ENCODE results near the gene B4GALT3.
A peak's percentile ranks its signal among the peaks of the same experiment; 100 is the strongest.

B4GALT3 gene

GRCh38 chr1:161185282-161185682 lies 8.0 kb upstream of the B4GALT3 start:
- no peak overlapping the region for H4K91ac ChIP-seq (ENCODE audit: low read depth, low read length)
- no peak overlapping the region for H3K9ac ChIP-seq (ENCODE audit: low read length)
- no peak overlapping the region for H3K27ac ChIP-seq (ENCODE audit: low read depth, low read length)
- no peak overlapping the region for H3K18ac ChIP-seq (ENCODE audit: low read length)
- H2BK5ac ChIP-seq (ENCODE audit: low read depth, low read length, poor library complexity) = no peak overlapping the region
- H2AFZ ChIP-seq (ENCODE audit: insufficient read depth, low read length, poor library complexity) = no peak overlapping the region
- H2AK5ac ChIP-seq (ENCODE audit: low read length) = no peak overlapping the region
- H3K4me3 ChIP-seq (ENCODE audit: low read depth, low read length) = no peak overlapping the region
- no peaks in the 10 kb centered on the region for H3K4me1 ChIP-seq (ENCODE audit: control insufficient read depth in 1 of 2, insufficient read depth in 2 of 2, low read length in 2 of 2)
- no peak overlapping the region for H3K14ac ChIP-seq (ENCODE audit: low read length)
- no peak overlapping the region for H3K23ac ChIP-seq (ENCODE audit: low read length)
- no CpG with 5 or more reads among the region's 3 CpGs for WGBS (ENCODE audit: extremely low coverage, insufficient coverage, insufficient read length)
- H3K27me3 ChIP-seq (ENCODE audit: insufficient read depth, low read length) = no peaks in the 10 kb centered on the region
- DNase-seq = peak in 1 of 2 donors; percentile 37
- no peak overlapping the region for H3K4me2 ChIP-seq (ENCODE audit: low read length)
- H3K79me2 ChIP-seq (ENCODE audit: control insufficient read depth, insufficient read depth, low read length, poor library complexity) = no peaks in the 10 kb centered on the region
- H2BK12ac ChIP-seq (ENCODE audit: low read length) = no peak overlapping the region
- H3K36me3 ChIP-seq (ENCODE audit: control insufficient read depth in 1 of 2, insufficient read depth in 2 of 2, low read length in 2 of 2) = no peaks in the 10 kb centered on the region
- no peak overlapping the region for H3K4ac ChIP-seq (ENCODE audit: low read depth, low read length)
- H4K8ac ChIP-seq (ENCODE audit: low read depth, low read length) = no peak overlapping the region
- H2BK120ac ChIP-seq (ENCODE audit: insufficient read depth, low read length, poor library complexity) = no peak overlapping the region
- H3K9me3 ChIP-seq (ENCODE audit: insufficient read depth, low read depth, low read length) = no peaks in the 10 kb centered on the region
- H3K79me1 ChIP-seq (ENCODE audit: low read length) = no peaks in the 10 kb centered on the region
- H4K12ac ChIP-seq (ENCODE audit: low read depth, low read length) = no peak overlapping the region

GRCh38 chr1:161182214-161182613 lies 4.9 kb upstream of the B4GALT3 start:
- Histone ChIP-seq H3K18ac (ENCODE audit: low read length) (no peak overlapping the region), H3K4me1 (ENCODE audit: control insufficient read depth in 1 of 2, insufficient read depth in 2 of 2, low read length in 2 of 2) (peaks cover 0 to 4% of the 10 kb centered on the region in 2 experiments), H3K9me3 (ENCODE audit: insufficient read depth, low read depth, low read length) (no peaks in the 10 kb centered on the region), H3K27ac (ENCODE audit: low read depth, low read length) (no peak overlapping the region), H4K91ac (ENCODE audit: low read depth, low read length) (no peak overlapping the region), H2BK120ac (ENCODE audit: insufficient read depth, low read length, poor library complexity) (no peak overlapping the region), H3K79me1 (ENCODE audit: low read length) (peaks cover 5% of the 10 kb centered on the region), H3K4me2 (ENCODE audit: low read length) (no peak overlapping the region), H3K27me3 (ENCODE audit: insufficient read depth, low read length) (no peaks in the 10 kb centered on the region), H3K79me2 (ENCODE audit: control insufficient read depth, insufficient read depth, low read length, poor library complexity) (peaks cover 3% of the 10 kb centered on the region), H2AFZ (ENCODE audit: insufficient read depth, low read length, poor library complexity) (no peak overlapping the region), H4K12ac (ENCODE audit: low read depth, low read length) (no peak overlapping the region), H3K9ac (ENCODE audit: low read length) (no peak overlapping the region), H2BK5ac (ENCODE audit: low read depth, low read length, poor library complexity) (no peak overlapping the region), H3K36me3 (ENCODE audit: control insufficient read depth in 1 of 2, insufficient read depth in 2 of 2, low read length in 2 of 2) (no peaks in the 10 kb centered on the region), H2AK5ac (ENCODE audit: low read length) (no peak overlapping the region), H3K14ac (ENCODE audit: low read length) (no peak overlapping the region), H3K23ac (ENCODE audit: low read length) (no peak overlapping the region), H3K4me3 (ENCODE audit: low read depth, low read length) (no peak overlapping the region), H3K4ac (ENCODE audit: low read depth, low read length) (no peak overlapping the region), H4K8ac (ENCODE audit: low read depth, low read length) (no peak overlapping the region), H2BK12ac (ENCODE audit: low read length) (no peak overlapping the region)
- DNase-seq = peak in 1 of 2 donors; percentile 53
- WGBS (ENCODE audit: extremely low coverage, insufficient coverage, insufficient read length) = no CpG with 5 or more reads among the region's 1 CpG

GRCh38 chr1:161180639-161181038 lies 3.3 kb upstream of the B4GALT3 start:
- Histone ChIP-seq H2BK12ac (ENCODE audit: low read length) (no peak overlapping the region), H3K79me1 (ENCODE audit: low read length) (peaks cover 8% of the 10 kb centered on the region), H3K23ac (ENCODE audit: low read length) (no peak overlapping the region), H2BK120ac (ENCODE audit: insufficient read depth, low read length, poor library complexity) (no peak overlapping the region), H3K79me2 (ENCODE audit: control insufficient read depth, insufficient read depth, low read length, poor library complexity) (peaks cover 8% of the 10 kb centered on the region), H3K4me2 (ENCODE audit: low read length) (no peak overlapping the region), H3K18ac (ENCODE audit: low read length) (no peak overlapping the region), H2BK5ac (ENCODE audit: low read depth, low read length, poor library complexity) (no peak overlapping the region), H4K91ac (ENCODE audit: low read depth, low read length) (no peak overlapping the region), H2AFZ (ENCODE audit: insufficient read depth, low read length, poor library complexity) (no peak overlapping the region), H4K8ac (ENCODE audit: low read depth, low read length) (no peak overlapping the region), H2AK5ac (ENCODE audit: low read length) (no peak overlapping the region), H3K4ac (ENCODE audit: low read depth, low read length) (no peak overlapping the region), H3K27me3 (ENCODE audit: insufficient read depth, low read length) (no peaks in the 10 kb centered on the region), H3K36me3 (ENCODE audit: control insufficient read depth in 1 of 2, insufficient read depth in 2 of 2, low read length in 2 of 2) (peaks cover under 1 to 1% of the 10 kb centered on the region in 2 experiments), H3K9me3 (ENCODE audit: insufficient read depth, low read depth, low read length) (no peaks in the 10 kb centered on the region), H3K4me1 (ENCODE audit: control insufficient read depth in 1 of 2, insufficient read depth in 2 of 2, low read length in 2 of 2) (peaks cover 6 to 8% of the 10 kb centered on the region in 2 experiments), H3K4me3 (ENCODE audit: low read depth, low read length) (no peak overlapping the region), H3K27ac (ENCODE audit: low read depth, low read length) (no peak overlapping the region), H4K12ac (ENCODE audit: low read depth, low read length) (no peak overlapping the region), H3K14ac (ENCODE audit: low read length) (no peak overlapping the region), H3K9ac (ENCODE audit: low read length) (no peak overlapping the region)
- WGBS (ENCODE audit: extremely low coverage, insufficient coverage, insufficient read length) = no CpG with 5 or more reads among the region's 1 CpG
- no peak for DNase-seq

- Histone ChIP-seq H2BK5ac (ENCODE audit: low read depth, low read length, poor library complexity) (no peak overlapping the region), H4K8ac (ENCODE audit: low read depth, low read length) (no peak overlapping the region), H3K14ac (ENCODE audit: low read length) (no peak overlapping the region), H3K27me3 (ENCODE audit: insufficient read depth, low read length) (no peaks in the 10 kb centered on the region), H2AK5ac (ENCODE audit: low read length) (no peak overlapping the region), H3K36me3 (ENCODE audit: control insufficient read depth in 1 of 2, insufficient read depth in 2 of 2, low read length in 2 of 2) (peaks cover 7 to 9% of the 10 kb centered on the region in 2 experiments), H3K4ac (ENCODE audit: low read depth, low read length) (no peak overlapping the region), H3K79me2 (ENCODE audit: control insufficient read depth, insufficient read depth, low read length, poor library complexity) (peaks cover 8% of the 10 kb centered on the region), H2AFZ (ENCODE audit: insufficient read depth, low read length, poor library complexity) (no peak overlapping the region), H3K27ac (ENCODE audit: low read depth, low read length) (no peak overlapping the region), H3K4me2 (ENCODE audit: low read length) (no peak overlapping the region), H3K9me3 (ENCODE audit: insufficient read depth, low read depth, low read length) (no peaks in the 10 kb centered on the region), H3K18ac (ENCODE audit: low read length) (no peak overlapping the region), H2BK120ac (ENCODE audit: insufficient read depth, low read length, poor library complexity) (no peak overlapping the region), H2BK12ac (ENCODE audit: low read length) (no peak overlapping the region), H3K23ac (ENCODE audit: low read length) (no peak overlapping the region), H3K4me3 (ENCODE audit: low read depth, low read length) (no peak overlapping the region), H3K4me1 (ENCODE audit: control insufficient read depth in 1 of 2, insufficient read depth in 2 of 2, low read length in 2 of 2) (peaks cover 6 to 8% of the 10 kb centered on the region in 2 experiments), H4K91ac (ENCODE audit: low read depth, low read length) (no peak overlapping the region), H4K12ac (ENCODE audit: low read depth, low read length) (no peak overlapping the region), H3K79me1 (ENCODE audit: low read length) (peaks cover 8% of the 10 kb centered on the region), H3K9ac (ENCODE audit: low read length) (no peak overlapping the region)
- peak; percentile 91 to 96 for DNase-seq
- WGBS (ENCODE audit: extremely low coverage, insufficient coverage, insufficient read length) = no CpG with 5 or more reads among the region's 3 CpGs
Measured at GRCh38 chr1:161179698-161180097, 2.4 kb upstream of the B4GALT3 start.

Measured in trophoblast cell (in vitro differentiated cells and primary cell).